Ishikawa (cell line): Measurements from ENCODE around the gene TMEM184B.

Experiments
- CEBPB ChIP-seq: IDR thresholded peaks from 2 replicates; pipeline ENCODE4 v1.6.1; 2012
- CREB1 ChIP-seq: IDR thresholded peaks from 2 replicates; pipeline ENCODE4 v1.6.1; 2012; ENCODE audit warnings: low read depth
- EGR1 ChIP-seq: IDR thresholded peaks from 2 replicates; pipeline ENCODE4 v1.6.1; 2012
- EP300 ChIP-seq: IDR thresholded peaks from 2 replicates; pipeline ENCODE4 v1.6.1; 2012; ENCODE audit warnings: borderline replicate concordance
- FOXM1 ChIP-seq: IDR thresholded peaks from 2 replicates; pipeline ENCODE4 v1.6.1; 2012; ENCODE audit warnings: low read depth, borderline replicate concordance
- MAX ChIP-seq: IDR thresholded peaks from 2 replicates; pipeline ENCODE4 v1.6.1; 2012
- NFIC ChIP-seq: IDR thresholded peaks from 2 replicates; pipeline ENCODE4 v1.6.1; 2012
- RAD21 ChIP-seq: IDR thresholded peaks from 2 replicates; pipeline ENCODE4 v1.6.1; 2012; ENCODE audit warnings: low read depth
- REST ChIP-seq: IDR thresholded peaks from 2 replicates; pipeline ENCODE4 v1.6.1; 2012; ENCODE audit warnings: low read depth, mild to moderate bottlenecking
- TAF1 ChIP-seq: IDR thresholded peaks from 2 replicates; pipeline ENCODE4 v1.6.1; 2012; ENCODE audit warnings: low read depth, mild to moderate bottlenecking
- TCF12 ChIP-seq: IDR thresholded peaks from 2 replicates; pipeline ENCODE4 v1.6.1; 2012; ENCODE audit warnings: low read depth
- TEAD4 ChIP-seq: IDR thresholded peaks from 2 replicates; pipeline ENCODE4 v1.6.1; 2012
- USF1 ChIP-seq: IDR thresholded peaks from 2 replicates; pipeline ENCODE4 v1.6.1; 2012
- YY1 ChIP-seq: IDR thresholded peaks from 2 replicates; pipeline ENCODE4 v1.6.1; 2012; ENCODE audit warnings: low read depth
- ZBTB7A ChIP-seq: IDR thresholded peaks from 2 replicates; pipeline ENCODE4 v1.6.1; 2012; ENCODE audit warnings: low read depth

TMEM184B gene

GRCh38 chr22:38271927-38272372 lies 860 bp downstream of the TMEM184B start:
- TF ChIP-seq REST: no peak
- no peak for TF ChIP-seq CEBPB
- TF ChIP-seq EP300: no peak
- no peak for TF ChIP-seq CREB1
- TF ChIP-seq EGR1: no peak
- peak; percentile 70 for TF ChIP-seq NFIC
- no peak for TF ChIP-seq YY1
- no peak for TF ChIP-seq ZBTB7A

GRCh38 chr22:38271101-38271500 lies 1.7 kb downstream of the TMEM184B start:
- no peak for TF ChIP-seq TAF1
- no peak for TF ChIP-seq EP300
- TF ChIP-seq REST: no peak
- TF ChIP-seq EGR1: no peak
- no peak for TF ChIP-seq YY1
- TF ChIP-seq FOXM1: no peak
- TF ChIP-seq TCF12: no peak
- TF ChIP-seq RAD21: no peak
- no peak for TF ChIP-seq TEAD4
- TF ChIP-seq MAX: no peak
- TF ChIP-seq USF1: no peak

- no peak for TF ChIP-seq TCF12
- TF ChIP-seq RAD21: no peak
- no peak for TF ChIP-seq EP300
- TF ChIP-seq TEAD4: no peak
These were observed 2.5 kb downstream of the TMEM184B start for GRCh38 chr22:38270091-38270992.

GRCh38 chr22:38269466-38269865 lies 3.3 kb downstream of the TMEM184B start:
- TF ChIP-seq NFIC: no peak
- TF ChIP-seq MAX: no peak
- no peak for TF ChIP-seq FOXM1
- TF ChIP-seq RAD21: no peak
- no peak for TF ChIP-seq TCF12
- no peak for TF ChIP-seq TEAD4
- TF ChIP-seq REST: no peak
- no peak for TF ChIP-seq USF1
- no peak for TF ChIP-seq CREB1
- TF ChIP-seq CEBPB: no peak
- TF ChIP-seq EGR1: no peak
- no peak for TF ChIP-seq EP300
- TF ChIP-seq YY1: no peak

- TF ChIP-seq YY1: no peak
- no peak for TF ChIP-seq TCF12
- TF ChIP-seq EGR1: no peak
- no peak for TF ChIP-seq USF1
- TF ChIP-seq TAF1: no peak
- TF ChIP-seq EP300: no peak
- no peak for TF ChIP-seq NFIC
These were observed 5.7 kb downstream of the TMEM184B start for GRCh38 chr22:38267086-38267485.
